HUES64 (cell line): ENCODE results near the gene TAF6L.

Experiments used
- H3K27ac ChIP-seq: 2 replicates; pipeline ENCODE4 v1.7.0; 2013; ENCODE audit warnings: low read depth, low read length, inconsistent platforms
- H3K27me3 ChIP-seq: 2 replicates; pipeline ENCODE4 v1.6.1; 2013; ENCODE audit warnings: mild to moderate bottlenecking, low read length; ENCODE audit not compliant: insufficient read depth
- H3K36me3 ChIP-seq: 2 replicates; pipeline ENCODE4 v1.6.1; 2013; ENCODE audit warnings: mild to moderate bottlenecking, low read length; ENCODE audit not compliant: insufficient read depth
- H3K4me1 ChIP-seq: 2 replicates; pipeline ENCODE4 v1.6.1; 2013; ENCODE audit warnings: mild to moderate bottlenecking, low read length, moderate library complexity; ENCODE audit not compliant: insufficient read depth
- H3K4me3 ChIP-seq: 2 replicates; pipeline ENCODE4 v1.5.1; 2013; ENCODE audit warnings: mild to moderate bottlenecking, low read length, moderate library complexity
- H3K9ac ChIP-seq: 2 replicates; pipeline ENCODE4 v1.6.1; 2013; ENCODE audit warnings: mild to moderate bottlenecking, low read depth, low read length
- H3K9me3 ChIP-seq: 2 replicates; pipeline ENCODE4 v1.6.1; 2013; ENCODE audit warnings: low read depth, low read length; ENCODE audit not compliant: insufficient read depth
- WGBS: fragments of 150-250, 120-280 bp; methylation state at CpG from one replicate; pipeline ENCODE4 v1.1.7; 2013; ENCODE audit warnings: missing lambda C conversion rate; 5-methylcytosine and 5-hydroxymethylcytosine counted together

The TAF6L gene

DNA sequence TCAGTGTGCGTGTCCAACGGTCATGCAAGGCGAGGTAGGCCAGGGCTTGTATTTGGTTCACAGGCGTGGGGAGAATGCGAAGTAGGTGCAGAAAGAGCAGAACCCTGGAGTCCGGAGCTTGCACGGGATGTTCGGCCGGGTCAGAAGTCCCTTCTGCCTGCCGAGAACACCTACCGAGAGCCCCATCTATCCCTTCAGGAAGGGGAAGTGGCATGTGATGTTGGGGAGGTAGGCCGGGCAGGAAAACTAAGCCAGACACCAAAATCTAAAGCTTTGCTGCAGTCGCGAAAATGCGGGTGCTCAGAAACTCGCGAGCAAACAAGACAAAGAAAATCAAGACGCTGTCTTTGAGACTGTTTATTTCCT lies 435 bp upstream of the TAF6L start:
- Histone ChIP-seq H3K4me3 (peak overlapping the region; percentile 95), H3K4me1 (peaks cover 9% of the 10 kb centered on the region; the same call in 1 of the 2 replicates), H3K27ac (peak overlapping the region; percentile 96), H3K27me3 (no peaks in the 10 kb centered on the region), H3K9ac (peak overlapping the region; percentile 79), H3K36me3 (peaks cover 26% of the 10 kb centered on the region), H3K9me3 (no peaks in the 10 kb centered on the region)
- 12% methylated on average over 18 of the region's 18 CpGs for WGBS

DNA sequence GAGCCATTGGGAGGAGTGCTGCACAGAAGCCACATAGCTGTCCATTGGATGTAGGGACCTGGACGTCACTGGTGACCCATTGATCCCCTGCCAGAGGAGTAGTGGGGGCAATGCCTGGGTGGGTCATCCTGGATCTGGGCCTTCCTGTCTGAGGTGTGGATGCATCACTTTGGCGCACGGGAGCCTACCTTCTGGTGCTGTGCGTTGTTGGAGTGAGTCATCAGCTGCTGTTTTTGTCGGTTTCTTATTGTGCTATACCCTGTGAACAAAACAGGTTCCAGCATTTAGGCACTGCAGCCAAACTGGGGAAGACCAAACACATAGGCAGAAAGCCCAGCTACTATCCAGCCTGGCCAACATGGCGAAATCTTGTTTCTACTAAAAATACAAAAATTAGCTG lies 3.2 kb downstream of the TAF6L start:
- Histone ChIP-seq H3K36me3 (peaks cover 33% of the 10 kb centered on the region), H3K27me3 (no peaks in the 10 kb centered on the region), H3K9me3 (no peaks in the 10 kb centered on the region), H3K27ac (no peak overlapping the region), H3K9ac (no peak overlapping the region), H3K4me3 (no peak overlapping the region), H3K4me1 (peaks cover 9% of the 10 kb centered on the region; the same call in 1 of the 2 replicates)
- 96% methylated on average over 6 of the region's 6 CpGs for WGBS

DNA sequence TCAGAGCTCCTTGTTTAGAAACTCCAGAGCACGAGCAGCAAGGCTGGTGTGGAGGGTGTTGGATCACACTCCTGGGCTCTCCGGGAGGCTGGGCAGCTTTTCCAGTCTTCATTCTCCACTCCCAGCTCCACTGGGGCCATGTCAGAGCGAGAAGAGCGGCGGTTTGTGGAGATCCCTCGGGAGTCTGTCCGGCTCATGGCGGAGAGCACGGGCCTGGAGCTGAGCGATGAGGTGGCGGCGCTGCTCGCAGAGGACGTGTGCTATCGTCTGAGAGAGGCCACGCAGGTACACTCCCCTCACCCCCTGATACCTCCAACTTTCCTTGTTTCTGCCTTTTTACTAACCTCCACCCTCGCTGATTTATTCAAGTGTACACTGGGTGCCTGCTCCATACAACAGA lies 4.5 kb downstream of the TAF6L start:
- Histone ChIP-seq H3K4me1 (peaks cover 2% of the 10 kb centered on the region; the same call in 1 of the 2 replicates), H3K4me3 (no peak overlapping the region), H3K9me3 (no peaks in the 10 kb centered on the region), H3K27ac (no peak overlapping the region), H3K9ac (no peak overlapping the region), H3K27me3 (no peaks in the 10 kb centered on the region), H3K36me3 (peaks cover 40% of the 10 kb centered on the region)
- 97% methylated on average over 17 of the region's 17 CpGs for WGBS

DNA sequence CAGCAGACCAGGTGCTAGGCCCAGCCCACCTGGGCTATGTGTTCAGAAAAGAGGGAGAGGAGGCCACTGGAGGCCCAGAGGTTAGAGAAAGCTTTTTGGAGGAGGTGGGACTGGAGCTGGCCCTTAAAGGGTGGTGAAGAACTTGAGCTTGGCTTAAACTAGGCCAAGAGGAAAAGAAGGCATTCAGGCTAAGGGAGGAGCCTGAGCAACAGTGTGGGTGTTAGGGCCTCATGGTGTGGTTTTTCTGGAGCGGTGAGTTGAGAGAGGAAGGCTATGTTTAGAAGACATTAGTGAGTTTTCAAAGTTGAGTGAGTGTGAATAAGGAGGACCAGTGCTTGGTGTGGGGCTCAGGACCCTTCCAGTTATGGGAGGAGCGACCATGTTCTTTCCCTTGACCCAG lies 6.2 kb downstream of the TAF6L start:
- WGBS = 93% methylated on average over 2 of the region's 2 CpGs
- Histone ChIP-seq H3K36me3 (peaks cover 49% of the 10 kb centered on the region), H3K9ac (no peak overlapping the region), H3K27ac (no peak overlapping the region), H3K4me3 (no peak overlapping the region), H3K9me3 (no peaks in the 10 kb centered on the region), H3K27me3 (no peaks in the 10 kb centered on the region), H3K4me1 (no peaks in the 10 kb centered on the region)

DNA sequence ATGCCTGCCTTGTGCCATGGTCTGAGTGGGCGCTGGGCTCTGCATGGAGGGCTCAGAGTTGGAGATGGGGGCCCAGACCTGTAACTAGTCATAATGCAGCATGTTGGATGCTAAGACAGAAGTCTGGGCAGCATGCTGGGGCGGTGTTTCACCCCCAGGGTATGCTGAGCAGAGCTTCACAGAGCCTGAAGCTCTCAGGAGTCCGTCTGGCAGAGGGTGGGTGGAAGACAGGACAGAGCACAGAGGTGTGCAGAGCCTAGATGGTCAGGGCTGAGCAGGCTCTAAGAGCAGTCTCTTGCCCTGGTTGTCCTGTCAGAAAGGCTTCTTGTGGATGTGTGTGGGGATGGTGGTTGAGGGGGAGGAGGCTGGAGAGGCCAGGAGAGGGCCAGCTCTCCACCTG lies 7.2 kb downstream of the TAF6L start:
- H3K9me3 ChIP-seq = no peaks in the 10 kb centered on the region
- no peak overlapping the region for H3K27ac ChIP-seq
- H3K4me1 ChIP-seq = no peaks in the 10 kb centered on the region
- H3K36me3 ChIP-seq = peaks cover 56% of the 10 kb centered on the region
- 89% methylated on average over 3 of the region's 3 CpGs for WGBS
- H3K27me3 ChIP-seq = no peaks in the 10 kb centered on the region
- H3K4me3 ChIP-seq = no peak overlapping the region
- H3K9ac ChIP-seq = no peak overlapping the region

DNA sequence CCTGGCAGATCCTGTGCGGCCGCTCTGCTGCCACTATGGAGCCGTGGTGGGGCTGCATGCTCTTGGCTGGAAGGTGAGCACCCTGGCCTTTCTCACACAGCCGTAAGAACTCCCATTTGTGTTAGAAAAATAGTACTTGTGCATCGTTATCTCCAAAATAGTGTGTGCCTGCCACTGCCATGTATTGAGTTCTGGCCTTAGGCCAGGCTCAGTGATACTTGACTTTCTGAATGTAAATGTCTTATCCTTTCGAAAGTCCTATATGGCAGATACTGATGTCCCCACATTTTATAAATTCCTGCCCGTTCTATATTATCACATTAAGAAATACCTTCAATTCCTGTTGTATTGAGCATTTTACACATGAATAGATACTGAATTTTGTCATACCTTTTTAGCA lies 11.6 kb downstream of the TAF6L start:
- Histone ChIP-seq H3K27ac (no peak overlapping the region), H3K4me3 (no peak overlapping the region), H3K9ac (no peak overlapping the region), H3K4me1 (no peaks in the 10 kb centered on the region; the same call in 1 of the 2 replicates), H3K9me3 (no peaks in the 10 kb centered on the region), H3K36me3 (peaks cover 50% of the 10 kb centered on the region), H3K27me3 (no peaks in the 10 kb centered on the region)
- WGBS = 99% methylated on average over 7 of the region's 7 CpGs

DNA sequence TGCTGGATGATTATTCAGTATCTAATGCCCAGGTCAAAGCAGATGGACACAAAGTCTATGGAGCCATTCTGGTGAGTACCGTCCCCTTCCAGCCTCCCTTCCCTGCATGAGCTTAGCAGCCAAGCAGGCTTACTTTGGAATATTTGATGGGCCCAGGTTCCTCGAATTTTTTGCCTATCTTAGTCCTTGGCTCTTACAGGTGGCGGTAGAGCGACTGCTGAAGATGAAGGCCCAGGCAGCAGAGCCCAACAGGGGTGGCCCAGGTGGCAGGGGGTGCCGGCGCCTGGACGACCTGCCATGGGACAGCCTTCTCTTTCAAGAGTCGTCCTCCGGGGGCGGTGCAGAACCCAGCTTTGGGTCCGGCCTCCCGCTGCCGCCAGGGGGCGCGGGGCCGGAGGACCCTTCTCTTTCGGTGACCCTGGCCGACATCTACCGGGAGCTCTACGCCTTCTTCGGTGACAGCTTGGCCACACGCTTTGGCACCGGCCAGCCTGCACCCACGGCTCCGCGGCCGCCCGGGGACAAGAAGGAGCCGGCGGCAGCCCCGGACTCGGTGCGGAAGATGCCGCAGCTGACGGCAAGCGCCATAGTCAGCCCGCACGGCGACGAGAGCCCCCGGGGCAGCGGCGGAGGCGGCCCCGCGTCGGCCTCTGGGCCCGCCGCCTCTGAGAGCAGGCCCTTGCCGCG lies 15.3 kb downstream of the TAF6L start:
- Histone ChIP-seq H3K4me1 (no peaks in the 10 kb centered on the region; the same call in 1 of the 2 replicates), H3K4me3 (peak overlapping the region; percentile 84), H3K27me3 (no peaks in the 10 kb centered on the region), H3K27ac (peak overlapping the region; percentile 95; the same call in 1 of the 2 replicates), H3K36me3 (peaks cover 54% of the 10 kb centered on the region), H3K9me3 (no peaks in the 10 kb centered on the region), H3K9ac (peak overlapping the region; percentile 92)
- WGBS = 4% methylated on average over 51 of the region's 51 CpGs

DNA sequence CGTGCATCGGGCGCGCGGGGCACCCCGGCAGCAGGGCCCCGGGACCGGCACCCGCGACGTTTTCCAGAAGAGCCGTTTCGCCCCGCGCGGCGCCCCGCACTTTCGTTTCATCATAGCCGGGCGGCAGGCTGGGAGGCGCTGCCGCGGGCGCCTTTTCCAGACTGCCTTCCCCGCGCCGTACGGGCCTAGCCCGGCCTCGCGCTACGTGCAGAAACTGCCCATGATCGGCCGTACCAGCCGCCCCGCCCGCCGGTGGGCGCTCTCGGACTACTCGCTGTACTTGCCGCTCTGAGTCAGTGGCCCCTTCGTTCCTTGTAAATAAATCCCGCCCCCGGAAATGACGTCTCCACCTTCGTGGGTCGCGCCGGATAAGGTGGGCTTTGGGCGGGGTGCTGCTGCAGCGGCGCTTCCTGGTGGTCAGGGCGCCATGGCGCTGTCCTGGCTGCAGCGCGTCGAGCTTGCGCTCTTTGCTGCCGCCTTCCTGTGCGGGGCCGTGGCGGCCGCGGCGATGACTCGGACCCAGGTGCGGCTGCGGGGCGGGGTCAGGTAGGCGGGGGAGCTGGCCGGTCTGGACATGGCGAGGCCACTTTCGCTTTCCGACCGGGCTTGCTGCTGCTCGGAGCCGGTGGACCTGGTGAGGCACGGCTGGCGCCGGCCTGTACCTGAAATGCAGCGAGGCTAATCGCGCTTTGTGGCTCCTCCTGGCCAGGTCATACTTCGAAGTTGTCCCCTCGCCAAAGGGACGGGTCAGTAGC lies 16.0 kb downstream of the TAF6L start, which contains the start of gene TMEM179B:
TMEM179B (plus strand) TSS at position 398 of the 755 bp plus-strand sequence; CDS start at position 428, 30 bp downstream.
- Histone ChIP-seq H3K27ac (peak within 1 kb of the TSS; percentile 95), H3K27me3 (no peaks in the 10 kb centered on the region), H3K36me3 (peaks cover 50% of the 10 kb centered on the region), H3K4me3 (peak within 1 kb of the TSS; percentile 84), H3K9me3 (no peaks in the 10 kb centered on the region), H3K4me1 (peaks cover 2% of the 10 kb centered on the region; the same call in 1 of the 2 replicates), H3K9ac (peak within 1 kb of the TSS; percentile 92)
- under 1% methylated on average over 88 of the region's 88 CpGs for WGBS

DNA sequence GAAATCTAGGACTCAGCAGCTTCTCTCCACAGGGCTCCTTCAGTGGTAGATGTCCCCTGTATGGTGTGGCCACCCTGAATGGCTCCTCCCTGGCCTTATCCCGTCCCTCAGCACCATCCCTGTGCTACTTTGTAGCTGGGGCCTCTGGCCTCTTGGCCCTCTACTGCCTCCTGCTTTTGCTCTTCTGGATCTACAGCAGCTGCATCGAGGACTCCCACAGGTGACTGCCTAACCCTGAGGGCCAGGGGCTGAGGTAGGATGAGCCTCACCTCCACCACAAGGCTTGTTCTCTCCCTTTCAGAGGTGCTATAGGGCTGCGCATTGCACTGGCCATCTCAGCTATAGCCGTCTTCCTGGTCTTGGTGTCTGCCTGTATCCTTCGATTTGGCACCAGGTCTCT lies 17.8 kb downstream of the TAF6L start:
- peaks cover 52% of the 10 kb centered on the region for H3K36me3 ChIP-seq
- 90% methylated on average over 5 of the region's 5 CpGs for WGBS

DNA sequence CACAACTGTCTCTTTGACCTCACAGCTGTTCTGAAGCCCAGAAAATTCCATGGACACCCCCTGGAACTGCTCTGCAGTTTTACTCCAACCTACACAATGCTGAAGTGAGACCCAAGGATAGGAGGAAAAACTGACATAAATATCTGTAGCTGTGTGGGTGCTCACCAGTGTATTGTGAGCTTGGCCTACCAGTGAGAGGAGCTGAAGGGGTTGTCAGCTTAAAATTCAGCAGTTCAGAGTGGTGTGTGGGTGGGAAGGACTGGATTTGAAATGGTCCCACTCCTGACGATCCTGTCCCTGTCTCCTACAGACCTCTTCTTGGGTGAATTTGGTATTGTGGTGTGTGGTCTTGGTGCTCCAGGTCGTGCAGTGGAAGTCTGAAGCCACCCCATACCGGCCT lies 18.4 kb downstream of the TAF6L start:
- WGBS = 94% methylated on average over 3 of the region's 3 CpGs
- peaks cover 56% of the 10 kb centered on the region for H3K36me3 ChIP-seq
- no peak overlapping the region for H3K9ac ChIP-seq
- H3K9me3 ChIP-seq = no peaks in the 10 kb centered on the region
- peaks cover 2% of the 10 kb centered on the region; the same call in 1 of the 2 replicates for H3K4me1 ChIP-seq
- H3K27ac ChIP-seq = no peak overlapping the region
- H3K27me3 ChIP-seq = no peaks in the 10 kb centered on the region
- H3K4me3 ChIP-seq = no peak overlapping the region

More for the DNA sequence above, 17.8 kb downstream of the TAF6L start:
- Histone ChIP-seq H3K9me3 (no peaks in the 10 kb centered on the region), H3K4me3 (peak overlapping the region; percentile 84; the same call in 1 of the 2 replicates), H3K9ac (no peak overlapping the region), H3K27ac (peak overlapping the region; percentile 28; the same call in 1 of the 2 replicates), H3K27me3 (no peaks in the 10 kb centered on the region), H3K4me1 (peaks cover 2% of the 10 kb centered on the region; the same call in 1 of the 2 replicates)

DNA sequence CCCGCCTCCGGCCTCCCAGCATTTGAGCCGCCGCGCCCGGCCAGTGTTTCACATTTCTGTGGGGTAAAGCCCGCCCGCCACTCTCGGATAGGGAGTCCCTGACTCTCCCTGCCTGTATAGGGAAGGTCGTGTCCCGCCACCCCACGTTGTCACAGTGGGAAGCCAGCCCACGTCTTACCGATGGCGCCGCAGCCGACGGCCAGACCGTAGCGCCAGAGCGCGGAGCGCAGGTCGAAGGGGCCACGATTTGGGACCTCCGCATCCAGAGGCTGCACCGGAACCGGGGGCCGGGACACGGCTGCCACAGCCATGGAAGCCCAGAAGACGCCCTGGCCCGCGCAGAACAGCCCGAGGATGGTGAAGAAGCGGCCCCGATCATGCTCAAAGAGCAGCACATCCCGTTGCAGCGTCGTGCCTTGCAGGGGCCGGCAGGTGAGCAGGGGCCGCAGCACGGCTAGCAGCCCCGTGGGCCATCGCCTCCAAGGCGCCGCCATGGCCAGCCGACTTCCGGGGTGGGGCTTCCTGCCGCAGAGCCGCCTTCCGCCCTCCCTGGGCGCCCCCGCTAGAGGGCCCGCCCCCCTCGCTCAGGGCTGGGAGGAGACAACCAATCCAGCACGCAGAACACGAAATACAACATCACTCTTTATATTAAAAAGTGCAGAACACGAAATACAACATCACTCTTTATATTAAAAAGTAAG lies 20.5 kb downstream of the TAF6L start, which contains the start of gene TMEM223:
TMEM223 (minus strand) TSS at position 506 of the 701 bp plus-strand sequence; CDS start at position 494, 12 bp downstream.
- 1% methylated on average over 57 of the region's 58 CpGs for WGBS
- H3K36me3 ChIP-seq = peaks cover 66% of the 10 kb centered on the region
- no peaks in the 10 kb centered on the region for H3K9me3 ChIP-seq
- H3K27me3 ChIP-seq = no peaks in the 10 kb centered on the region
- peaks cover 2% of the 10 kb centered on the region; the same call in 1 of the 2 replicates for H3K4me1 ChIP-seq
- H3K9ac ChIP-seq = peak within 1 kb of the TSS; percentile 97
- H3K27ac ChIP-seq = peak within 1 kb of the TSS; percentile 86
- H3K4me3 ChIP-seq = peak within 1 kb of the TSS; percentile 97
